Measurements from ENCODE around the gene ASL. TPM values are rescaled to one million over a fixed set of nuclear protein-coding genes. Genes with fewer than 3 reads are reported as not detected.
A peak's percentile ranks its signal among the peaks of the same experiment; 100 is the strongest.
"Not testable (repeated sequence)": the region's sequence is repeated elsewhere in the genome, so short reads cannot be mapped to it uniquely, and the experiment has no call there.

The ASL gene
- total RNA-seq, 2 donors from 2014 or later = 9.2 to 13.0 TPM

DNA sequence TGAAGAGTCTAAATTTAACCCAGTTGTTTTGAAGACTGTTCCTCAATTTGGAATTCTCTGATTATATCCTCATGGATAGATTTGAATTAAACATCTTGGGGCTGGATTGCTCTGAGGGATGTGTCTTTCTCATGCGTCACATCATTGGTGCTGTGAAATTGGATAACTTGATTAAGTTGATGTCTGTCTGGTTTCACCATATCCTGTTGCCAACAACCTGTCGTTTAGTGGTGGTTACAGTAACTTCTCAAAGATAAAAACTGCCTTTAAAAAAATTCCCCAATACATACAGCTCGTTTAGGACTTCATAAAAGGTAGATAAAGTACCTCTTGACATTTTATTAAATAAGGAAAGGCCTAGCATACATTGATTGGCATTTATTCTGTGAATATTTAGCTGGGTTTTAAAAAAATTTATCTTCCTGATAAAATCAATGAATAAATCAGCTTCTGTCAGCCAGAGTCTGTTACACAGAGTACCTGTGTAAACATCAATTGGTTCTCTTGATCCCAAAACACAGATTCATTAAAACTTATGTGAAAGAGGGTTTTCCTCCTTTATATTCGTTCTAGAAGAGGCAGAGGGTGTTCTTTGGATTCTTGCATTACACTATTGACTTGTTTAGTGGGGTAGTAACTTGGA is 49.6 kb downstream of the ASL start:
- DNase-seq (ENCODE audit: low spot score) = no peak
- Histone ChIP-seq H3K27me3 (no peaks in the 10 kb centered on the region), H3K36me3 (no peaks in the 10 kb centered on the region), H3K4me1 (peaks cover 0 to 37% of the 10 kb centered on the region in 2 donors), H3K9me3 (no peaks in the 10 kb centered on the region), H3K4me3 (no peak overlapping the region), H3K27ac (peak overlapping the region; percentile 35 to 49)
- TF ChIP-seq, protein P1, sequence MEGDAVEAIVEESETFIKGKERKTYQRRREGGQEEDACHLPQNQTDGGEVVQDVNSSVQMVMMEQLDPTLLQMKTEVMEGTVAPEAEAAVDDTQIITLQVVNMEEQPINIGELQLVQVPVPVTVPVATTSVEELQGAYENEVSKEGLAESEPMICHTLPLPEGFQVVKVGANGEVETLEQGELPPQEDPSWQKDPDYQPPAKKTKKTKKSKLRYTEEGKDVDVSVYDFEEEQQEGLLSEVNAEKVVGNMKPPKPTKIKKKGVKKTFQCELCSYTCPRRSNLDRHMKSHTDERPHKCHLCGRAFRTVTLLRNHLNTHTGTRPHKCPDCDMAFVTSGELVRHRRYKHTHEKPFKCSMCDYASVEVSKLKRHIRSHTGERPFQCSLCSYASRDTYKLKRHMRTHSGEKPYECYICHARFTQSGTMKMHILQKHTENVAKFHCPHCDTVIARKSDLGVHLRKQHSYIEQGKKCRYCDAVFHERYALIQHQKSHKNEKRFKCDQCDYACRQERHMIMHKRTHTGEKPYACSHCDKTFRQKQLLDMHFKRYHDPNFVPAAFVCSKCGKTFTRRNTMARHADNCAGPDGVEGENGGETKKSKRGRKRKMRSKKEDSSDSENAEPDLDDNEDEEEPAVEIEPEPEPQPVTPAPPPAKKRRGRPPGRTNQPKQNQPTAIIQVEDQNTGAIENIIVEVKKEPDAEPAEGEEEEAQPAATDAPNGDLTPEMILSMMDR (IDR thresholded peaks at IDR 0.05) = no peak

DNA sequence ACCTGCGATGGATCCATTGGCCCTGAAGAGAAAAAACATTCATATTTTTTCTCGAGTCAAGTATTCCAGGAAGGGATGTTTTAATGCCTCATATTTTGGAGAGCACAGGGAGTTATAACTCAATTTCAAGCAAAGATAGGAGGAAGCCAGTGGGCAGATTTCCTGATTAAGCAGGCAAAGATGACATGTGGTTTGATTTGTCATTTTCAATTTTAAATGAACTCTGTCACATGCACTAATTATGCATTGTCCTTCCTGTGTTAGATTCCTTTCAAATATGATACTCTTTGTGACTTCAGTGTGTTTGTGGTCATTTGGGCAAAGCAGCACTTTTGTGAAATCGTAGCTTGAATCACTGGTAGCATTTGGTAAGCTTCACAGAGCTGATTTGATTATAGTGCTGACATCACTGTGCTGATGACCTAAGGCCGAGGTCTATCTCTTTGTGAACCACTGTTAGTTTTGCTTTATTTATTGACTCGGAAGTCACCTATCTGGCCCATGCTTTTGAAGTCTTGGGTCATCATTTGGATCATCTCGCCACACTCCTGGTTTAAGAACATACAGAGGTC is 50.2 kb downstream of the ASL start:
- Histone ChIP-seq H3K4me1 (peaks cover 0 to 37% of the 10 kb centered on the region in 2 donors), H3K27ac (peak overlapping the region; percentile 35 to 49)
- DNase-seq (ENCODE audit: low spot score); H3K27me3 ChIP-seq; H3K36me3 ChIP-seq; H3K9me3 ChIP-seq; H3K4me3 ChIP-seq: not testable (repeated sequence)

DNA sequence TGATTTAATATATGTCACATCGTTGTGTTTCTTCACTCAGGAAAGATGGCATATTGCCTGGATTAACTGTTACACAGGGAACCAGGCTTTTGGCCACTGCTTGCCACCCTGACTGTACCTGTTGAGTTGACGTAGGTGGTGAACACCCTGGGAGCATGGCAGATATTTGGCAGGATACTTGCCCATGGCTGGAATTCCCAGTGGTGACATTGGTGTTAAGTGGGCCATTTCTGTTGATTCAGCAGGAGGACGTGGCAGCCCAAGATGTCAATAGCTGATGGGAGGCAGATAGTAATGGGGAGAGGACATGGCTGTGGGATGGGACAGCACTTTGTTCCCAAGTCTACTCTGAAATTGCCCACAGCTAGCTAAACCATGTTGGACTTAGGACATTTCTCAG is 51.6 kb downstream of the ASL start:
- Histone ChIP-seq H3K4me1 (peaks cover 0 to 37% of the 10 kb centered on the region in 2 donors), H3K36me3 (peaks cover 16% of the 10 kb centered on the region)
- not testable (repeated sequence) for H3K27ac ChIP-seq

DNA sequence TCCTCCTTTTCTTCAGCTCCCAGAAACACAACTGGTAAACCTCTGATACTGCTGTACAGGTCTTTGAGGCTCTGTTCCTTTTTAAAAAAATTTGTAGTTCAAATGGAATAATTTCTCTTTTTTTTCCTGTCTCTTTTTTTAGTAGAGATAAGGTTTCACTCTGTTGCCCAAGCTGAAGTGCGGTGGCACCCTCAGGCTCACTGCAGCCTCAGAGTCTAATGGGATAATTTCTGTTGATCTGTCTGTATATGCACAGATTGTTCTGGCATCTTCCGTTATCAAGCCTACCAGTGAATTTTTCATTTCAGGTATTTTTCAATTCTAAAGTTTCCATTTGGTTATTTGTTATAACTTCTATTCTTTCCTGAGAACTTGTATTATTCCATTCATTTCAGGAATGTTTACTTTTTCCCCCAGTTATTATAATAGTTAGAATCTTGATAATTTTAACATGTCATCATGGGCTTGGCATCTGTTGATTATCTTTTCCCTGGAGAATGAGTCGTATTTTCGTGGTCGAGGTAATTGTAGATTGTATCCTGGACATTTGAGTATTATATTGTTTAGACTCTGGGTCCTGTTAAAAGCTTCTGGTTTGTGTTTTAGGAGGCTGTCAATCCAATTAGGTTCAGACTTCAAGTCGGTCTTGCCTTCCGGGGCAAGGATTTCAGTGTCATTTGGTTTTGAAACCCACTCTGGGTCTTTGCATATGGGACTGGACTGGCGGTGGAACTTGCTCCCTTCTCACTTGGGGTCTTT is 63.6 kb downstream of the ASL start:
- Histone ChIP-seq H3K9me3 (no peaks in the 10 kb centered on the region), H3K27ac (no peak overlapping the region), H3K4me3 (no peak overlapping the region), H3K27me3 (no peaks in the 10 kb centered on the region), H3K36me3 (peaks cover 29% of the 10 kb centered on the region), H3K4me1 (peaks cover 0 to 2% of the 10 kb centered on the region in 2 donors)
- TF ChIP-seq, protein P1 (IDR thresholded peaks at IDR 0.05) = no peak
- no peak for DNase-seq (ENCODE audit: low spot score)

More for the DNA sequence above, 51.6 kb downstream of the ASL start:
- not testable (repeated sequence) for H3K9me3 ChIP-seq; DNase-seq (ENCODE audit: low spot score); H3K27me3 ChIP-seq; H3K4me3 ChIP-seq

DNA sequence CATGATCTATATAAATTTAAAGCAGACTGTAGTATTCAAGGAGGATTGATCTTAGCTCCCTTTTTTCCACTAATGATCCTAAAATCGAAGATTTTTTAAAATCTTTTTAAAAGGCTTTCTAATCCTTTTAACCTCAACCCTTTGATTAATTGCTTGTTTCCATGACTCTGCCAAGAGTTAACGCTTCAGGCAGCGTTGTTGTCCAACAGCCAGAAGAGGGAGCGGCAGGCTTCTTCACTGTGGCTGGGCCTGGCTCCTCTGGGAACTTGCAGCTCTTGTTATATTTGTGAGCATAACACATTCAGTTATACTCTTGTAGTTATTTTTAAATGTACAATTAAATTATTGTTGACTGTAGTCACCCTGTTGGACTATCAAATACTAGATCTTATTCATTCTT is 65.3 kb downstream of the ASL start:
- peak; percentile 82 for DNase-seq (ENCODE audit: low spot score)
- Histone ChIP-seq H3K9me3 (no peaks in the 10 kb centered on the region), H3K4me1 (peaks cover 0 to 2% of the 10 kb centered on the region in 2 donors), H3K27ac (no peak overlapping the region), H3K36me3 (peaks cover 39% of the 10 kb centered on the region), H3K4me3 (no peak overlapping the region), H3K27me3 (no peaks in the 10 kb centered on the region)
- TF ChIP-seq, protein P1 (IDR thresholded peaks at IDR 0.05) = peak in 1 of 2 donors; percentile 72

DNA sequence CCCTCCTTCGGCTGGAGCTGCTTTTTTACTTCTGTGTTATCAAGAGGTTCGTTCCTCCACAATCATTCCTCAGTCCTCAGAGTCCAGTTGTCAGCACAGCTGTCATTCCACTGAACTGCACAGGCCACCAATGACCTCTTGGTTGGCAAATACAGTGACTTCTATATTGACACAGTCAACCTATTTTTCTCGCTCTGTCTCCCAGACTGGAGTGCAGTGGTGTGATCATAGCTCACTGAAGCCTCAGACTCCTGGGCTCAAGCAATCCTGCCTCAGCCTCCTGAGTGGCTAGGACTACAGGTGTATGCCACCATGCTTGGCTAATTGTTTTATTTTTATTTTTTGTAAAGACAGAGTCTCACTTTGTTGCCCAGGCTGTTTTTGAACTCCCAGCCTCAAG is 66.7 kb downstream of the ASL start:
- no peak overlapping the region for H3K4me3 ChIP-seq
- H3K27me3 ChIP-seq = no peaks in the 10 kb centered on the region
- no peaks in the 10 kb centered on the region for H3K9me3 ChIP-seq
- peaks cover 41% of the 10 kb centered on the region for H3K36me3 ChIP-seq
- TF ChIP-seq, protein P1 (IDR thresholded peaks at IDR 0.05) = no peak
- peaks cover 0 to 2% of the 10 kb centered on the region in 2 donors for H3K4me1 ChIP-seq
- H3K27ac ChIP-seq = no peak overlapping the region
- no peak for DNase-seq (ENCODE audit: low spot score)

Data from right atrium auricular region (tissue), 2 donors.